WERI-Rb-1 (cell line): ENCODE data around the gene RDH16.
"Not testable (repeated sequence)": the region's sequence is repeated elsewhere in the genome, so short reads cannot be mapped to it uniquely, and the experiment has no call there.

Source experiments
- DNase-seq: peaks from one replicate; pipeline ENCODE4 v3.0.0-alpha.2; 2020
- H3K27ac ChIP-seq: fragments of 250-450 bp; sonication (Bioruptor Pico); 2 replicates; pipeline ENCODE4 v1.5.1; 2020; ENCODE audit warnings: mild to moderate bottlenecking, moderate library complexity
- H3K27me3 ChIP-seq: fragments of 250-450 bp; sonication (Bioruptor Pico); 2 replicates; pipeline ENCODE4 v1.5.1; 2021; ENCODE audit warnings: mild to moderate bottlenecking, low read depth, moderate library complexity; ENCODE audit not compliant: insufficient read depth, severe bottlenecking
- H3K36me3 ChIP-seq: fragments of 250-450 bp; sonication (Bioruptor Pico); 2 replicates; pipeline ENCODE4 v1.5.1; 2020; ENCODE audit warnings: mild to moderate bottlenecking, moderate library complexity
- H3K4me3 ChIP-seq: 2 replicates; pipeline ENCODE4 v1.5.1; 2011; ENCODE audit warnings: low read depth, mild to moderate bottlenecking, control low read depth, low read length
- H3K9me3 ChIP-seq: fragments of 250-450 bp; sonication (Bioruptor Pico); 2 replicates; pipeline ENCODE4 v1.5.1; 2021; ENCODE audit warnings: mild to moderate bottlenecking, moderate library complexity; ENCODE audit not compliant: severe bottlenecking
- CTCF ChIP-seq: IDR thresholded peaks from 2 replicates; pipeline ENCODE4 v1.5.1; 2011; ENCODE audit warnings: low read depth, mild to moderate bottlenecking, control low read depth, inconsistent platforms, low read length

The RDH16 gene

GRCh38 chr12:56990648-56991318 is 33.4 kb upstream of the RDH16 start:
- no peak overlapping the region for H3K27ac ChIP-seq

GRCh38 chr12:56989861-56990610 is 32.6 kb upstream of the RDH16 start:
- Histone ChIP-seq H3K36me3 (no peaks in the 10 kb centered on the region), H3K27ac (no peak overlapping the region), H3K4me3 (no peak overlapping the region), H3K9me3 (no peaks in the 10 kb centered on the region), H3K27me3 (peaks cover 3% of the 10 kb centered on the region)
- no peak for TF ChIP-seq CTCF
- DNase-seq: no peak

More at GRCh38 chr12:56990648-56991318, 33.4 kb upstream of the RDH16 start:
- Histone ChIP-seq H3K9me3 (no peaks in the 10 kb centered on the region), H3K36me3 (no peaks in the 10 kb centered on the region), H3K4me3 (no peak overlapping the region), H3K27me3 (peaks cover 3% of the 10 kb centered on the region)
- TF ChIP-seq CTCF: no peak
- no peak for DNase-seq

GRCh38 chr12:56988207-56988739 is 30.9 kb upstream of the RDH16 start:
- DNase-seq: no peak
- no peaks in the 10 kb centered on the region for H3K36me3 ChIP-seq
- peaks cover 3% of the 10 kb centered on the region for H3K27me3 ChIP-seq
- H3K9me3 ChIP-seq: no peaks in the 10 kb centered on the region
- H3K27ac ChIP-seq: no peak overlapping the region
- no peak for TF ChIP-seq CTCF
- no peak overlapping the region for H3K4me3 ChIP-seq

- DNase-seq: peak; percentile 80
- peaks cover 3% of the 10 kb centered on the region for H3K27me3 ChIP-seq
Measured at GRCh38 chr12:56987551-56988053, 30.2 kb upstream of the RDH16 start.

GRCh38 chr12:56987011-56987410 is 29.6 kb upstream of the RDH16 start:
- Histone ChIP-seq H3K4me3 (no peak overlapping the region), H3K9me3 (no peaks in the 10 kb centered on the region), H3K36me3 (no peaks in the 10 kb centered on the region), H3K27me3 (peaks cover 3% of the 10 kb centered on the region), H3K27ac (no peak overlapping the region)
- no peak for DNase-seq
- TF ChIP-seq CTCF: no peak

More at GRCh38 chr12:56987551-56988053, 30.2 kb upstream of the RDH16 start:
- Histone ChIP-seq H3K9me3 (no peaks in the 10 kb centered on the region), H3K4me3 (no peak overlapping the region), H3K27ac (no peak overlapping the region), H3K36me3 (no peaks in the 10 kb centered on the region)
- TF ChIP-seq CTCF: peak; percentile 96

- DNase-seq: not testable (repeated sequence)
Measured at GRCh38 chr12:56985714-56986113, 28.3 kb upstream of the RDH16 start.

More at GRCh38 chr12:56985714-56986113, 28.3 kb upstream of the RDH16 start:
- H3K4me3 ChIP-seq, H3K27ac ChIP-seq, H3K36me3 ChIP-seq, H3K27me3 ChIP-seq, H3K9me3 ChIP-seq: not testable (repeated sequence)
